SU-DHL-6 (cell line): ENCODE data around the gene MRGPRD.

Experiments
- EZH2phosphoT487 ChIP-seq: fragments of 200-600 bp; sonication (generic), shearing (Covaris generic); conservative IDR thresholded peaks from 2 replicates; pipeline ENCODE4 v1.6.1; 2018; ENCODE audit warnings: mild to moderate bottlenecking, antibody characterized with exemption, low read length, moderate library complexity, mixed read lengths
- TF ChIP-seq, protein P1 (sequence below): fragments of 200-600 bp; sonication (generic); IDR thresholded peaks from one replicate; pipeline ENCODE4 v1.5.1; 2017; ENCODE audit warnings: antibody characterized with exemption, mild to moderate bottlenecking, low read length, moderate library complexity; ENCODE audit not compliant: insufficient read depth, poor library complexity, severe bottlenecking

DNA sequence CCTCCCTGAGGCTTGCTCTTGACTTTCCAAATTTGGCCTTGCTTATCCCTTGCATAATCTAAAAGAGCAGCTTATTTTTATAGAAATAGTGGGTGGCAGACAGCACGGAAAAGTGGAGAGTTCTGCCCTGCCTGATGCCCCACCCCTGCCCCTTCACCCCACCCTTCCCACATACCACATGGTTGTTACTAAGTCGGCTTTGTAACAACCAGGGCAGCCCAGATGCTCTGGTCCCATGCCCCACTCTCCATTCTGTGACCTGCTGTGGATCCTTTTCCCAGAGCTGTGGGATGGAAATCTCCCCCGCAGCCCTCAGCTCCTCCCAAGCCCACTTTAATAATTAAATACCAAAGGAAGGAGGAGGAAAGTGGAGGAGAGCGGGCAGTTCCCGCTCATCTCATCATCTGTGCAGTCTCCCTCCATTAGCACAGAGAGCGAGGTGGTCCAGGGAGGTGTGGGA, 21.4 kb upstream of the MRGPRD start:
- TF ChIP-seq, protein P1, sequence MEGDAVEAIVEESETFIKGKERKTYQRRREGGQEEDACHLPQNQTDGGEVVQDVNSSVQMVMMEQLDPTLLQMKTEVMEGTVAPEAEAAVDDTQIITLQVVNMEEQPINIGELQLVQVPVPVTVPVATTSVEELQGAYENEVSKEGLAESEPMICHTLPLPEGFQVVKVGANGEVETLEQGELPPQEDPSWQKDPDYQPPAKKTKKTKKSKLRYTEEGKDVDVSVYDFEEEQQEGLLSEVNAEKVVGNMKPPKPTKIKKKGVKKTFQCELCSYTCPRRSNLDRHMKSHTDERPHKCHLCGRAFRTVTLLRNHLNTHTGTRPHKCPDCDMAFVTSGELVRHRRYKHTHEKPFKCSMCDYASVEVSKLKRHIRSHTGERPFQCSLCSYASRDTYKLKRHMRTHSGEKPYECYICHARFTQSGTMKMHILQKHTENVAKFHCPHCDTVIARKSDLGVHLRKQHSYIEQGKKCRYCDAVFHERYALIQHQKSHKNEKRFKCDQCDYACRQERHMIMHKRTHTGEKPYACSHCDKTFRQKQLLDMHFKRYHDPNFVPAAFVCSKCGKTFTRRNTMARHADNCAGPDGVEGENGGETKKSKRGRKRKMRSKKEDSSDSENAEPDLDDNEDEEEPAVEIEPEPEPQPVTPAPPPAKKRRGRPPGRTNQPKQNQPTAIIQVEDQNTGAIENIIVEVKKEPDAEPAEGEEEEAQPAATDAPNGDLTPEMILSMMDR = no peak
- TF ChIP-seq EZH2phosphoT487 = no peak
